GM23338 (cell line): Measurements from ENCODE around the gene SNRPN. TPM values are rescaled to one million over a fixed set of nuclear protein-coding genes. Genes with fewer than 3 reads are reported as not detected.

Source experiments
- ATAC-seq: fragments of 200-7000 bp; cut with Tn5 transposase; 3 replicates; pipeline ENCODE4 v1.9.1; 2020
- DNase-seq: peaks from one replicate; pipeline ENCODE4 v3.0.0-alpha.2; 2015; ENCODE audit warnings: low spot score
- H2AFZ ChIP-seq: fragments of 200-600 bp; sonication (generic); 2 replicates; pipeline ENCODE4 v1.8.0; 2016; ENCODE audit warnings: antibody characterized with exemption, mild to moderate bottlenecking, moderate library complexity
- H3F3A ChIP-seq: fragments of 200-600 bp; sonication (generic); replicated peaks from 2 replicates; pipeline ENCODE4 v1.8.0; 2017; ENCODE audit warnings: antibody characterized with exemption, mixed run types, low read depth
- H3K27ac ChIP-seq: fragments of 200-600 bp; sonication (generic); 2 replicates; pipeline ENCODE4 v1.6.1; 2016; ENCODE audit warnings: low read depth
- H3K27me3 ChIP-seq: fragments of 200-600 bp; sonication (generic); 2 replicates; pipeline ENCODE4 v1.8.0; 2016; ENCODE audit warnings: mild to moderate bottlenecking, mixed run types, moderate library complexity; ENCODE audit not compliant: insufficient read depth
- H3K36me3 ChIP-seq: fragments of 200-600 bp; sonication (generic); 2 replicates; pipeline ENCODE4 v1.8.0; 2016; ENCODE audit warnings: mild to moderate bottlenecking; ENCODE audit not compliant: insufficient read depth
- H3K4me1 ChIP-seq: fragments of 200-600 bp; sonication (generic); 2 replicates; pipeline ENCODE4 v1.8.0; 2016; ENCODE audit warnings: mild to moderate bottlenecking, moderate library complexity; ENCODE audit not compliant: insufficient read depth
- H3K4me2 ChIP-seq: fragments of 200-600 bp; sonication (generic); 2 replicates; pipeline ENCODE4 v1.7.1; 2017; ENCODE audit warnings: mixed run types
- H3K4me3 ChIP-seq: fragments of 200-600 bp; sonication (generic); 2 replicates; pipeline ENCODE4 v1.6.1; 2016; ENCODE audit warnings: mixed run types
- H3K79me2 ChIP-seq: fragments of 200-600 bp; sonication (generic); replicated peaks from 2 replicates; pipeline ENCODE4 v1.8.0; 2017; ENCODE audit warnings: mild to moderate bottlenecking; ENCODE audit not compliant: insufficient read depth
- H3K9me2 ChIP-seq: fragments of 200-600 bp; sonication (generic); 2 replicates; pipeline ENCODE4 v1.8.0; 2017; ENCODE audit not compliant: insufficient read depth
- H4K20me1 ChIP-seq: fragments of 200-600 bp; sonication (generic); replicated peaks from 2 replicates; pipeline ENCODE4 v1.8.0; 2017; ENCODE audit warnings: mild to moderate bottlenecking; ENCODE audit not compliant: insufficient read depth
- H3K27ac Mint-ChIP-seq: 2 replicates; pipeline ENCODE4 v1.8.0; 2020; ENCODE audit warnings: inconsistent platforms, mild to moderate bottlenecking, moderate library complexity, mixed read lengths
- H3K27me3 Mint-ChIP-seq: 3 replicates; pipeline ENCODE4 v1.8.0; 2022; ENCODE audit warnings: low read depth, mild to moderate bottlenecking, moderate library complexity, mixed read lengths, inconsistent platforms; ENCODE audit not compliant: insufficient read depth, poor library complexity
- H3K36me3 Mint-ChIP-seq: 3 replicates; pipeline ENCODE4 v1.8.0; 2021; ENCODE audit warnings: low read depth, mild to moderate bottlenecking, inconsistent platforms, moderate library complexity, mixed read lengths
- H3K4me1 Mint-ChIP-seq: 3 replicates; pipeline ENCODE4 v1.8.0; 2020; ENCODE audit warnings: mild to moderate bottlenecking, inconsistent platforms, mixed read lengths
- H3K4me3 Mint-ChIP-seq: 3 replicates; pipeline ENCODE4 v1.8.0; 2021; ENCODE audit warnings: moderate library complexity, mild to moderate bottlenecking, inconsistent platforms, mixed read lengths
- H3K9me3 Mint-ChIP-seq: 3 replicates; pipeline ENCODE4 v1.8.0; 2020; ENCODE audit warnings: moderate library complexity, mild to moderate bottlenecking, inconsistent platforms, mixed read lengths
- JUNB ChIP-seq: IDR thresholded peaks from one replicate; pipeline ENCODE4 v1.6.1; 2016; ENCODE audit warnings: antibody characterized with exemption; ENCODE audit not compliant: unreplicated experiment
- NANOG ChIP-seq: IDR thresholded peaks from 2 replicates; pipeline ENCODE4 v1.6.1; 2016; ENCODE audit warnings: antibody characterized with exemption, borderline replicate concordance
- polyA plus RNA-seq: library from polyadenylated mRNA; unstranded; fragments of >200 nt; fragmentation: Nextera tagmentation; extraction: Ambion mirVana; gene quantifications from 2 replicates; pipeline ENCODE4 v1.2.1, GENCODE V29; 2016
- small RNA-seq: library from RNA; depleted of rRNA; stranded (forward); fragments of <200 nt; gene quantifications from one replicate; pipeline ENCODE3, GENCODE V24; 2014; ENCODE audit warnings: low replicate concordance
- total RNA-seq: library from RNA; depleted of rRNA; stranded (reverse); fragments of >200 nt; shearing (Covaris generic); gene quantifications from 2 replicates; pipeline ENCODE4 v1.2.3, GENCODE V29; 2014; rRNA removed
- TF ChIP-seq, protein P1 (sequence below): IDR thresholded peaks from 2 replicates; pipeline ENCODE4 v1.6.1; 2016; ENCODE audit warnings: antibody characterized with exemption

The SNRPN gene
- total and polyA plus RNA-seq, 2 experiments from 2014 or later = 919 to 966 TPM

DNA sequence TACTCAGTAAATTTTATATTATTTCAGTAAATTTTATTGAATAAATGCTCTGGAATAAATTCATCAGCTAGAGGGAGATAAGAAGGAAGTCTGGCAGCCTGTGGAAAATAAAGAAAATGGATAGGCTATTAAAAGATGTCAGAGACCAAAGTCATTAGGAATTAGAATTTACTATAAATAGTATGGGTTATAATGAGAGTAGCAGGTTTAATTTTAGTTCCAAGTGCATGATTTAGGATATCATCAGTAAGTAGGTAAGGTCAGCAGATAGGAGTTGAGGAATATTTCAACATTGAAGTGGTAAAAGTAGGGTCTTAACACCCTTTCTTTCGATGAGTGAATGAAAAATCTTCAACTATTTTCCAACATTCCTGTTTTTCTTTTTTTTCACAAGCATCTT, 64.6 kb downstream of the SNRPN start (continued):
- no peak for TF ChIP-seq JUNB
- TF ChIP-seq, protein P1, sequence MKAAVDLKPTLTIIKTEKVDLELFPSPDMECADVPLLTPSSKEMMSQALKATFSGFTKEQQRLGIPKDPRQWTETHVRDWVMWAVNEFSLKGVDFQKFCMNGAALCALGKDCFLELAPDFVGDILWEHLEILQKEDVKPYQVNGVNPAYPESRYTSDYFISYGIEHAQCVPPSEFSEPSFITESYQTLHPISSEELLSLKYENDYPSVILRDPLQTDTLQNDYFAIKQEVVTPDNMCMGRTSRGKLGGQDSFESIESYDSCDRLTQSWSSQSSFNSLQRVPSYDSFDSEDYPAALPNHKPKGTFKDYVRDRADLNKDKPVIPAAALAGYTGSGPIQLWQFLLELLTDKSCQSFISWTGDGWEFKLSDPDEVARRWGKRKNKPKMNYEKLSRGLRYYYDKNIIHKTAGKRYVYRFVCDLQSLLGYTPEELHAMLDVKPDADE = no peak

DNA sequence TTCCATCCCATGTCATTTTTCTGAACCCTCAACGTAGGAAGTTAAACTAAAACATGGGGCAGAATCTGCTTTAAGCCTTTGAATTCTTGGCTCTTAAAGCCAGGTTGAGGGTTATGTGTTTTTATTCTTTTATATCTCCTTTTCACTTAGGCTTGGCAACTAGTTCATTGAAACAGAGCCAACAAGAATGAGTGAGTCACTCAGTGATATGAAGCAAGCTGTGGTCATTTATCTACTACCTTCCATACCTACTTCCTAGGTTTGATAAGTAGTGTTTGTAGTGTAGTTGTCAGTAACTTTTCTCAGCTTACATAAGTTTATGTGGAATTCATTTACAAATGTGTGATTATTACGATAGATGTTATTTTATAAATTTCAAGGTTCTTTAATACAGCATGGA, 67.4 kb downstream of the SNRPN start:
- Mint-ChIP-seq H3K9me3 (peaks cover 62% of the 10 kb centered on the region), H3K4me1 (peaks cover 2% of the 10 kb centered on the region; the same call in 1 of the 3 replicates), H3K36me3 (peaks cover 75% of the 10 kb centered on the region), H3K4me3 (no peak overlapping the region), H3K27ac (no peak overlapping the region), H3K27me3 (peaks cover 3% of the 10 kb centered on the region)
- Histone ChIP-seq H2AFZ (no peak overlapping the region), H3K27me3 (no peaks in the 10 kb centered on the region), H3K27ac (no peak overlapping the region), H3K36me3 (no peaks in the 10 kb centered on the region; the same call in 1 of the 2 replicates), H3K4me1 (no peaks in the 10 kb centered on the region), H3K9me2 (no peaks in the 10 kb centered on the region), H4K20me1 (no peaks in the 10 kb centered on the region), H3F3A (no peaks in the 10 kb centered on the region), H3K4me3 (no peak overlapping the region), H3K4me2 (no peak overlapping the region), H3K79me2 (0 out of 2 replicates have a peak, but pooled peaks cover 4% of the 10 kb centered on the region)
- TF ChIP-seq, protein P1 = no peak
- no peak for TF ChIP-seq NANOG
- ATAC-seq (no peak), DNase-seq (no peak)

Small RNA genes within 50 kb of the gene (small RNA-seq; reads per million reads assigned to genes)
- gene AC090602.1 (not detected), gene AC124312.4 (0.30 reads per million, percentile 12 among the genes with 10 or more reads in this experiment), gene AC124312.5 (0.47 reads per million, percentile 32 among the genes with 10 or more reads in this experiment)

Other genes with a start within 250 kb of the SNRPN start
- 54.0 and 63.6 TPM in 2 replicates for gene SNURF, start within 50 bp of the SNRPN start, total RNA-seq
- gene SNURF, start within 50 bp of the SNRPN start, polyA plus RNA-seq = 17.6 and 19.1 TPM in 2 replicates